ENCODE results near the gene TICRR.

The TICRR gene

GRCh38 chr15:89554247-89554646 lies 21.0 kb upstream of the TICRR start:
- TF ChIP-seq, protein P1, sequence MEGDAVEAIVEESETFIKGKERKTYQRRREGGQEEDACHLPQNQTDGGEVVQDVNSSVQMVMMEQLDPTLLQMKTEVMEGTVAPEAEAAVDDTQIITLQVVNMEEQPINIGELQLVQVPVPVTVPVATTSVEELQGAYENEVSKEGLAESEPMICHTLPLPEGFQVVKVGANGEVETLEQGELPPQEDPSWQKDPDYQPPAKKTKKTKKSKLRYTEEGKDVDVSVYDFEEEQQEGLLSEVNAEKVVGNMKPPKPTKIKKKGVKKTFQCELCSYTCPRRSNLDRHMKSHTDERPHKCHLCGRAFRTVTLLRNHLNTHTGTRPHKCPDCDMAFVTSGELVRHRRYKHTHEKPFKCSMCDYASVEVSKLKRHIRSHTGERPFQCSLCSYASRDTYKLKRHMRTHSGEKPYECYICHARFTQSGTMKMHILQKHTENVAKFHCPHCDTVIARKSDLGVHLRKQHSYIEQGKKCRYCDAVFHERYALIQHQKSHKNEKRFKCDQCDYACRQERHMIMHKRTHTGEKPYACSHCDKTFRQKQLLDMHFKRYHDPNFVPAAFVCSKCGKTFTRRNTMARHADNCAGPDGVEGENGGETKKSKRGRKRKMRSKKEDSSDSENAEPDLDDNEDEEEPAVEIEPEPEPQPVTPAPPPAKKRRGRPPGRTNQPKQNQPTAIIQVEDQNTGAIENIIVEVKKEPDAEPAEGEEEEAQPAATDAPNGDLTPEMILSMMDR (IDR thresholded peaks at IDR 0.05; ENCODE audit: low read depth, low read length) = no peak
- H3K4me3 ChIP-seq (ENCODE audit: low read depth, low read length) = no peak overlapping the region

GRCh38 chr15:89555768-89556167 lies 19.5 kb upstream of the TICRR start:
- H3K4me3 ChIP-seq (ENCODE audit: low read depth, low read length) = no peak overlapping the region
- TF ChIP-seq, protein P1 (IDR thresholded peaks at IDR 0.05; ENCODE audit: low read depth, low read length) = no peak

DNA sequence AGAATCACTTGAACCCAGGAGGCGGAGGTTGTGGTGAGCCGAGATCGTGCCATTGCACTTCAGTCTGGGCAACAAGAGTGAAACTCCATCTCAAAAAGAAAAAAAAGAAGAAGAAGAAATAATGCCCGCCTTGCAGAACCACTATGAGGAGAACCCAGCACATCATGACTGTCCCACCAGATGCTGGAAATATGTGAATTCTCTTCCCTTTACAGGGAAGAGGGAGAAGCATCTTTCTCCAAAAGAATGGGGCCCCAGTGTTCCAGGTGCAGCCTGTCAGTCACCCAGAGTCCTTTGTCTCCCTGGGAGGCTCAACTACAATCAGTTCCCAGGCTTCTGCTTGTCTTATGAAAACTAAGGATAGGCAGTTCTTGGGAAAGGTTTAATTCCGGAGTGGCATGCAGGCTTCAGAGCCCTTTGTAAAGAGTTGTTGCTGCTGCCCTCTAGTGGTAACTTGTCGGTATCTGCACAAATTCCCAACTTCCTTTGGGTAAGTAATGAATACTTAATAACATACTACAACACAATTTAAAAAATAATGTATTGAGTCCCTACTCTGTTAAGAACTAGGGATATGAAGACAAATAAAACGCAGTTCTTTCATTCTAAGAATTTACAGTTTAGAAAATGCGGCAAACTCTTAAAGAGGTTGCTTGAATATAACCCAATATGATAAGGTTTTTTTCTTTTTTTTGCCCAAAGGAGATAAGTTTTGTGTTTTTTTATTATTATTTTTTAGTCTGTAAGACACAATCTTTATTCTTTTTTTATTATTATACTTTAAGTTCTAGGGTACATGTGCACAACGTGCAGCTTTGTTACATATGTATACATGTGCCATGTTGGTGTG lies 18.6 kb upstream of the TICRR start:
- TF ChIP-seq, protein P1 (IDR thresholded peaks at IDR 0.05; ENCODE audit: low read depth, low read length) = peak; percentile 52
- no peak overlapping the region for H3K4me3 ChIP-seq (ENCODE audit: low read depth, low read length)

- TF ChIP-seq, protein P1 (IDR thresholded peaks at IDR 0.05; ENCODE audit: low read depth, low read length) = no peak
- H3K4me3 ChIP-seq (ENCODE audit: low read depth, low read length) = no peak overlapping the region
Measured at GRCh38 chr15:89559769-89560264, 15.5 kb upstream of the TICRR start.

DNA sequence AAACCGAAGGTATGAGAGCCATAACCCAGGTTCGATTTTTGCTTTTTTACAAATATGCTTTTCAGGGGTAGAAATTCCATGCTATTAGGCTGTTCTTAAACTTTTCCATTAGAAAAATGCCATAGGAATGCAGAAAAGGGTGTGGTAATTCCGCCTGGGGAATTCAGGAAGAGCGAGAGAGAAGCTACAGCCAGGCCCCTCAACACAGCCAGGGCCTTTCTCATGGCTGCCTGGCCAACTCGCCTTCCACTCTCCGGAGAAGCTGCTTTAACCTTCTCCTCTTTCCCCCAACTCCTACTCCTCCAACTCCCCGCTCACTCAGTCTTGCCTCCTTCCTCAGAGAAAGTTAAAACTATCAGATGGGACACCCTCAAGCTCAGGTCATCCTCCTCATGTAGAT lies 9.1 kb upstream of the TICRR start:
- H3K4me3 ChIP-seq (ENCODE audit: low read depth, low read length) = no peak overlapping the region
- TF ChIP-seq, protein P1 (IDR thresholded peaks at IDR 0.05; ENCODE audit: low read depth, low read length) = no peak

- TF ChIP-seq, protein P1 (IDR thresholded peaks at IDR 0.05; ENCODE audit: low read depth, low read length) = no peak
- no peak overlapping the region for H3K4me3 ChIP-seq (ENCODE audit: low read depth, low read length)
Measured at GRCh38 chr15:89566621-89567294, 8.5 kb upstream of the TICRR start.
